Activated T-helper 1 cell treated with Interleukin-2 at 50 U/mL for 16 hours (primary cell): ENCODE data around the gene ARHGAP24.
"Not testable (repeated sequence)": the region's sequence is repeated elsewhere in the genome, so short reads cannot be mapped to it uniquely, and the experiment has no call there.

ENCODE experiments used
- DNase-seq: peaks from one replicate; pipeline ENCODE4 v3.0.0-alpha.2; 2020; ENCODE audit warnings: low read depth

The ARHGAP24 gene

DNA sequence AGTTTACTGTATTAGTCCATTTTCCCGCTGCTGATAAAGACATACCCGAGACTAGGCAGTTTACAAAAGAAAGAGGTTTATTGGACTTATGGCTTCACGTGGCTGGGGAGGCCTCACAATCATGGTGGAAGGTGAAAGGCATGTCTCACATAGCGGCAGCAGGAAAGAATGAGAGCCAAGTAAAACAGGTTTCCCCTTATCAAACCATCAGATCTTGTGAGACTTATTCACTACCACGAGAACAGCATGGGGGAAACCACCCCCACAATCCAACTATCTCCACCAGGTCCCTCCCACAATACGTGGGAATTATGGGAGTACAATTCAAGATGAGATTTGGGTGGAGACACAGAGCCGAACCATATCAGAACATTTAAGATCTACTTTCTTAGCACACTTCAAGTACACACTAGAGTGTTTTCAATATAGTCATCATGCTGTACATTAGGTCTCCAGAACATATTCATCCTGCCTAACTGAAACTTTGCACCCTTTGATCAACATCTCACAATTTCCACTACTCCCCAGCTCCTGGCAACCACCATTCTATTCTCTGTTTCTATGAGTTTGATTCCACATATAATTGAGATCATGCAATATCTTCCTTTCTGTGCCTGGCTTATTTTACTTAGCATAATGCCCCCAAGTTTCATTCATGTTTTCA, 341.0 kb downstream of the ARHGAP24 start:
- no peak for DNase-seq

DNA sequence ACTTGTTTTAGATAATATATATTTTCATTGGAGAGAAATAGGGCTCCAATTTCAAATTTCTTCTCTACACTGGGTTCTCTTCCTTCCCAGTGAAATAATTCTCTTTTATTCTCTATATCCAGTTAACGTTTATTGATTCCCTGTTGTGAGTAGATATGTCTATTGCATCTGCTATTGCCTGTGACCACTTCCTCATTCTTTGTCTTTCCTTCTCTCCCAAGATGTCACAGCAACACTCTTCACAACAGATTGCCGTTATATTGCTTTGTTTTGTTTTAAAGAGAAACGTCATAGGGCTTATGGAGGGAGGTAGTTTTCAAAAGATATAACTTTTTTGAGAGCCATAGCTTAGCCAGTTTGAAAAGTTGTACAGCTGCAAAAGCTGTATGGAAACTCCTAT, 343.8 kb downstream of the ARHGAP24 start:
- DNase-seq = no peak

DNA sequence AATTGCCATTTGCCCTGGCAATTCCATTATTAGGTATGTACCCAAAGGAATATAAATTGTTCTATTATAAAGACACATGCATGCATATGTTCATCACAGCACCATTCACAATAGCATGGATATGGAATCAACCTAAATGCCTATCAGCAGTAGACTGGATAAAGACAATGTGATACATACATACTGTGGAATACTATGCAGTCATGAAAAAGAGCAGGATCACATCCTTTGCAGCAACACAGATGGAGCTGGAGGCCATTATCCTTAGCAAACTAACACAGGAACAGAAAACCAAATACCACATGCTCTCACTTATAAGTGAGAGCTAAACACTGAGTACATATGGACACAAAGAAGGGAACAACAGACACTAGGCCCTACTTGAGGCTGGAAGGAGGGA, 345.2 kb downstream of the ARHGAP24 start:
- DNase-seq = not testable (repeated sequence)

DNA sequence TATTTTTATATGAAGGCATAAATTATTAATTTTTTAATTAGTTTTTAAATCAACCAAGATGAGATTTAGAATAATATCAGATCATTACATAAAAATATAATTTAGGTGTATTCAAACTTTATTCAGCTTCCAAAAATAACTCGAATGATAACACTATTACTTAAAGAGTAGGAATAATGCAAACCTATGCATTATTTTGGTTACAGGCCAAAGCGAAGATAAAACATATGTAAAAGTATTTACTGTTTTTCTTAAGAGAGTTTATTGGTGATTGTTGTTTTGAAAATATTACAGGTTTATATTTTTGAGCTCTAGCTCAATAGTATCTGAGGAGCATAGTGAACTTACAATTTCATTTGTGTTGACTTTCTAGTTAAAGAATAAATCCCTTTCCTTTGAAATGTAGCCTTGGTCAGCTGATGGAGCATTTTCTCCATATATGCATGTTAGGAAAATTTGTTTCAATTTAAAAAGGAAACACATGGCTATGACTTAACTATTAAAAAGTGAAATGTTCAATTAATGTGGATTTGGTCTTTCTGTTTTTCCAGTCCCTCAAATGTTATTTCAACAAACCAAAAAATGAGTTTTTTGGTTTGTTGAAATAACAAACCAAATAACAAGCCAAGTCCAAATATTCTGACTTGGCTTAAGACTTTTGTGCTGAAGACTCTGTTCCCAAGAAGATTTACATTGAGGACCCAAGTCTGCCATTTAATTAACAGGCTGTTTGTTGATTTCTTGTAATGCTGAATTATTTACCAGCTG, 346.9 kb downstream of the ARHGAP24 start:
- no peak for DNase-seq

DNA sequence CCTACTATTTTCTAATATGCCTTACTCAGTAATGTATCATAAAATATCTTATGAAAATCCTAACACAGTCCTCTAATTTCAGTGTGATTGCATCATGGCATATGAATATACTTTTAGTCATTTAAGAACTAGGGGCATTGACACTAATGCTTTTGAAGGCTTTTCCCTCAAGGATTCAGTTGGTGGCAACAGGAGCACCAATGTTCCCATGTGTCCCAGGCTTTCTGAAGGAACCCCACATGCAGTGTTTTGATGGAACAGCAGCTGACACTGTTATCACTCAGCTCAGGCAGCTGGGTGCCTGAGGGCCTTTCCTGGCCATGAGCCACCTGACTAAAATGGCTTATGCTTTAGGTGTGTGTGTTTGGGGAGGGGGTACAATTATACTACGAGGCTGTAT, 348.3 kb downstream of the ARHGAP24 start:
- DNase-seq = no peak

DNA sequence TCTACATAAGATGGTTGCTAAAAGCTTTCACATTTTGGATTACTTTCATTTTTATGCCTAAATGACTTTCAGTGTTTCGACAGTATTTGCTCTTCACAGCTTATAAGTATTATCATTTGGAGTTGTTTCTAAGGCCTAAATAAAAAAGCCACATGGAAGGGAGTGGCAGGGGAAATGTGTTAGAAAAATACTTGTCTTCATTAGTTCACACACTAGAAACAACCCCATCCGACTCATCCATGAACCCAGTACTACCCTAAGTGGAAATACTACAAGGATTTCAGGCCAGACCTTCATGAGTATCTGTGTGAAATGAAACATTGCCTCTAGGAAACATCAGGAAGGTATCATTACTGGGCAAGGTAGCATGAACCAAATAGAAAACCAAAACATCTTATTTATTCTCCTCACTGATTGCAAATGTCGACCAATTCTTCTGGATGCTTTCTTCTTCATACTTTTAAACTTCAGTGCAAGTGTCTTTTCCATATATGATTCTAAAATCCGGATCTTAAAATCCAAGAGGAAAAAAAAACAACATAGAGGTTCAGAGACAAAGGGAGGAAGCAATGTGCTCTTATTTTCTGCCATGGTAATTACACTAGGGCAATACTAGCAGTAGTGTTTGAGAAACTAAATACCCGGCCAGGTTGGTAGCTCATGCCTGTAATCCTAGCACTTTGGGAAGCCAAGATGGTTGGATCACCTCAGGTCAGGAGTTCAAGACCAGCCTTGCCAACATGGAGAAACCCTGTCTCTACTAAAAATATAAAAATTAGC, 349.4 kb downstream of the ARHGAP24 start:
- DNase-seq = no peak

DNA sequence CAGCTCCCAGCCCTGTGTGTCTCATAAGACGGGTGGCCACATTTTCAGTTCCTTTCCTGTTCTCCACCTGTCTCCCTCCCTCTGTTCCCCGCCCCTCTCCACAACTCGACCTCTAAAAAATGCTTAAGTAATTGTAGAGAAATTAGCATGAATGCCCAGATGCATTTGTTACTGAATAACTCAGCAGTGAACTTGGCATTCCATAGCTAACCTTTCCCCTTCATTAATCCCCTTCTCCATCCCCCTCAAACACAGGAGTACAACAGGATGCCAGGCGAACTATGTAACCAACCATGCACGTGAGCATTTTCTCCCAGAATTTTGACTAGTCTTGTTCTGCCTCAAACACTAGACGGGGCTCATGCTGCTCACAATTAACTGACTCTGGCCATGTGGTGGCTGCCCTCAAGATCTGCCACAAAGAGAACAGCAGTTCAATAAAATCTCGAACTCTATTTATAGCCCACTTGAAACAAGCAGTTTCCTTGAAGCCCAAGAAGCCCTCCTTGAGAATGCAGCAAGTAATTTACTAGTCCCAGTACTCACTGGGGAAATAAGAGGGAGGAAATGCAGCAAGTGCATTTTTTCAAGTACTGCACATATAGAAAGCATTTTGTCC, 351.2 kb downstream of the ARHGAP24 start:
- DNase-seq = no peak

DNA sequence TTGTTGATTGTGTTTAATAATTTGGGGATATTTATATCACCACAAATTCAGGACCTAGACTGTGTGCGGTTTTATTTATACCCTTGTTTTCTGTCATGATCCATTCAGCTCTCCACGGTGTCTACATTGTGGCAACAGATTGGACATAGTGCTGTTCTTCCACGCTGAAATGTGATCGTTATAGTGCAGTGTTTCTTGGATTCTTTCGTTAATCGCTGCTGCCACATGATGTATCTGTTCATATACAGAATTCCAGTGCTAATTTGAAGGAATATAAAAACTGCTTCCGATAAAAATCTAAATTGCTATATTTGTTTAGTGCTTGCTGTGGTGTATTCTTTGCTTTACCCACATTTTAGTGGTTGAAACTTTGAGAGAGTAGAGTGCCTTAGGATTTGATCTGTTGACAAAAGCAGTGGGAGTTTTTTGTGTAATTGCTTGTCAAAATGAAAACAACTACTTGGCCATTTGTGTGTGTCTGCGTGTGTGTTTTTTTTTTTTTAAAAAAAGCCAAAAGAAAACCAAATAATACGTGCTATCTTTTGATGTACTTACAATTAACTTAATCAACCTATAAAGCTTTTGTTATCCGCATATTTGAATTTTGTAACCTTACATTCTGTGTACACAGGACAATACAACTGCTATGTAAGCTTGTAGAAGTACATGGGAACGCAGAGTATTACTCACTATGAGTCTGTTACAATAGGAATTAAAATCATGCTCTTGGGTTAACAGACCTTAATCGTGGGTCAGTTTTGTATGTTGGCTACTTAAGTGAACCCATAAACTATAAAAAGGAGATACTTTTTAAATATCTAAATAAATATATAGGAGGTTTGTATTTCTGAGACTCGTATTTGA, 353.3 kb downstream of the ARHGAP24 start:
- no peak for DNase-seq

DNA sequence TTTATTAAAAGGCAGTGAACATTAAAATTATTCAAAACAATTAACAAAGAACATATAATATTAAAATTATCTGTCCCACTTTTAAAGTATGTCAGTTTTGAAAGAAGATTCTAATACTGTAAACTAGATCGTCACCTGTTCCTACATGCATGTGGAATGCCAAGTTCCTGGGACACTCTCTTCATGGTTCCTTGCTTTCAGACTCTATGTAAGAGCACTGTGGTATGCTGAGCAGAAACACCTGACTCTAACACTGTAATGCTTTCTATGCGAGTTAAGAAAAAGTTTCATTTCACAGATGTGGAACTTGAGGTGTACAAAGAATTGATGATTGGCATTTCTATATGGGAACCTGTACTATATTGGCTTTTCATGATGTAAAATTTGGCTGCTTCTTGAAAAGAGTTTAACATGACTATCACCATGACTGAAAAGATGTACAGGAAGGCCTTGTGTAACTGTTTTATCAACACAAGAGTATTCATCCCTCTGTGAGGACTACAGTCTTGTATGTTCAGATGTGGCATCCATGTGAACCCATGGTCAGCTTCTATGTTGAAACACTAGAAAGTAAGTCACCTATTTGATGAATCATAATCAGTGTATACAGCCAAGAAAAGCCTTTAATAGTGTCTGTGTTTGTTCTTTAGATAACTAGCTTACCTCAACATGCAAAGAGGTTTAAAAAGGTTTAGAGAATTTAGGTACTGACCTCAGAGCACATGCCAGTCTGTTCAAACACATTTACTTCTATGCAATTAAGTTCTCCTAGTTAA, 354.5 kb downstream of the ARHGAP24 start:
- DNase-seq = no peak

DNA sequence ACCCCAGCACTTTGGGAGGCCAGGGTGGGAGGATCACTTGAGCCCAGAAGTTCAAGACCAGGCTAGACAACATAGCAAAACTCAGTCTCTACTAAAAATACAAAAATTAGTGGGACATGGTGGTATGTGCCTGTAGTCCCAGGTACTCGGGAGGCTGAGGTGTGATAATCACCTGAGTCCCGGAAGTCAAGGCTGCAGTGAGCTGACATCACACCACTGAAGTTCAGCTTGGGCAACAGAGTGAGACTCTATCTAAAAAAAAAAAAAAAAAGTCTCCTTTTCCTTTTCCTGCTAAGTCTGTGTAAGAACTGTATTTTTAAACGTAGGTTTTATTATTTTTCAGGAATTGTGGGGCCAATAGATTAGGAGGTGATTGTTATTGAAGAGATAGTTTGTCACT, 356.7 kb downstream of the ARHGAP24 start:
- DNase-seq = no peak

DNA sequence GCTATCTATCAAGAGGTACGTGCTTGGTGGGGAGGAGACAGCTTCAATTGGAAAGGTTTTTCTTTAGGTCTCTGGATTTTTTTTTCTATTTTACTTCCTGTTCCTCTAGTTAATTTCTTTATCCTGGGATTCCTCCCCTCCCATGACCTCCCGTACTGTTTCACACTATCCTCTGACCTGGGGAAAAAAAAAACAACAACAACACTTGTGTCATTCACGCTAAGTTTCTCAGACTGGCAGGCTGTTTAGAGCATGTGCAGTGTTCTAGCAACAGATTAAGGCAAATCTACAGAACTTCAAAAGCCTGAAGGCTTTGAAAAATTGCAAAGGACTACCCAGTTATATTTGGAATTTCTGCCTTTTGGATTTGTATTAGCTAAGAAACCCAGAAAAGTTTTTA, 358.4 kb downstream of the ARHGAP24 start:
- no peak for DNase-seq

DNA sequence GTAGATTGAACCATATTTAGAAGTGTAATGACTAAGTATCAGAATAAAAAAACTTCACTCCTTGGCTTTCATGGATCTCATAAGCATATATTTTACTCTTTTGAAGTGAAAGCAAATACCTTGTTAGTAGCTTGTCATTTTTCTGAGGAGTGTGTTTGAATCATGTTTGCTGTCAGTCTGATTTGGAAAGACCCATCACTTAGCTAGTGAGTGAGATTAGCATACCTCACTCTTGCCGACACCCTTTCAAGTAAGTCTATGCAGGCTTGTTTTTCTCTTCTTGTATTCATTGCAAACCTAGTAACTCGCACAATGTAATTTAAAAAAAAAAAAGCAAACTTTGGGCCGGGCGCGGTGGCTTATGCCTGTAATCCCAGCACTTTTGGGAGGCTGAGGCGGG, 360.0 kb downstream of the ARHGAP24 start:
- no peak for DNase-seq

DNA sequence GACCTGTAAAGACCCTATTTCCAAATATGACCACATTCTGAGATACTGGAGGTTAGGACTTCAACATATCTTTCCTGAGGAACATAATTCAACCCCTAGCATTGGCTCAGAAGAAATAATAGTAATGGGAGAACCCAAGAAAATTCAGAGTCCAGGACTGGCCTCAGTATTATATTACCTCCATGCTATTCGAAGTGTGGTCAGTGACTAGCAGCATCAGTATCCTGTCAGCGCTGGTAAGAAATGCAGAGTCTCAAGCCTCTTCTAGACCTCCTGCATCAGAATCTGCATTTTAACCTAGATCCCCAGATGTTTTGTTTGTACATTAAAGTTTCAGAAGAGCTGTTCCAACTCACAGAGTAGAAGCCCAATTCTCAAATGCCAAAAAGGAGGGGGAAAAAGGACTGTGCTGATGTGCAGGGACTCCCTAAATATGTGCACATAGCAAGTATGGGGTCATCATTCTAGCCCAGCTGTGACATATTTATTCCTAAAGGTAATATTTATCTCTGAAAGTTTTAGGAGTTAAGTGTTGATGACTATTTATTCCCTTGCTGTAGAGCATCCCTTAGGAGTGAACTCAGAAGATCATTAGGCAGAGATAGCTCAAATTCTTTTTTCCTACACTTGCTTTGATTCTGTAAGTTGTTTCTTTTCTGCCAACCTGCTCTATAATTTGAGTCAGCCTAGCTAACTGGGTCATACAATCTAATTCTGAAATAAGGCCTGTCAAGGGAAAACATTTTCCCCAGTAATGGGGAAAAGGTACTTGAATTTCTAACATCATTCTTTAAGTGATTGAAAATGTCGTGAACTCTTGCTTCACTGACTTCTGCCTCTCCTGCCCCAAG, 361.9 kb downstream of the ARHGAP24 start:
- no peak for DNase-seq

DNA sequence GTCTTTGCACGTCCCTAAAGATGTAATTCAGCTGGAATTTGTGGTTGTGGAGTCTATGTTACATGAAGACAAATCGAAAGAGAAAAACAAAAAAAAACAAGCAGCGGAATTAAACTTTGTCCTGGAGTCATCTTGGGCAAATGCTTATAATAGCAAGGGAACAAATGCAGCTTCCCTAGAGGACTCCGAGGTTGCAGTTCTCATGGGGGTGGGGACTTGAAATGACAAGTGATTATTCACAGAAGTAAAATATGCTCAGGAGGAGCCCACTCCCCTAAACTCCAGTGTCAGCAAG, 362.4 kb downstream of the ARHGAP24 start:
- no peak for DNase-seq

DNA sequence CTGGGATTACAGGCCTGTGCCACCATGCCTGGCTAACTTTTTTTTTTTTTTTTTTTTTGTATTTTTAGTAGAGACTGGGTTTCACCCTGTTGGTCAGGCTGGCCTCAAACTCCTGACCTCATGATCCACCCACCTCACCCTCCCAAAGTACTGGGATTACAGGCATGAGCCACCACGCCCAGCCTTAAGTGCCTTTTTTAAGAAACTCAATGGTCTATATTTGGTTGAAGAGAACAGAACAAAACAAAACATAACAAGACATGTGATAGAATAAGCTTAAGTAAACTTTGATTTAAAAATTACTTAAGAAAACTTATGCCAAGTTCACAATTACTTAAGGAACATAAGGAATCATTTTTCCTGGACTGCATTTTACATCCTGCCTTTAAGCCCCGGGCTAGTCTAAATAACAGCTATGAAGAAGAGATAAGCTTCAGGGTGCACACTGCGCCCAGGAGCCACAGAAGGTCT, 365.1 kb downstream of the ARHGAP24 start:
- DNase-seq = not testable (repeated sequence)

DNA sequence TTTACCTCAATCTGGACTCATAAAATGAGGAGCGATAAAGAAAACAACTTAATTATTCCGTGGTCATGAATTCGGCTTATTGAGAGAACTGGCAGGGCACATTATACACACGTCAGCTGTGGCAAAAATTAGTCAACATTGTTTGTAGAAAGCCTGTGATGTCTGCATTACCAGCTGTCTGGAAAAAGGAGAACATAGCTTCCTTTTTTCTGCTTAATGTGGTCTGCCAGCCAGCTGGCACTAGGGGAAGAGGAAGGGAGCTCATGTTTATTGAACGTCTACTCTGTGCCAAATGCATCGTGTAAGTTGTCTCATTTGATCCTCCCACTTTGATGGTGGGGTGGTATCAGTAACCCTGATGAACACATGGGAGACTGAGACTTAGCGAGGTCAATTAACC, 367.6 kb downstream of the ARHGAP24 start:
- no peak for DNase-seq

DNA sequence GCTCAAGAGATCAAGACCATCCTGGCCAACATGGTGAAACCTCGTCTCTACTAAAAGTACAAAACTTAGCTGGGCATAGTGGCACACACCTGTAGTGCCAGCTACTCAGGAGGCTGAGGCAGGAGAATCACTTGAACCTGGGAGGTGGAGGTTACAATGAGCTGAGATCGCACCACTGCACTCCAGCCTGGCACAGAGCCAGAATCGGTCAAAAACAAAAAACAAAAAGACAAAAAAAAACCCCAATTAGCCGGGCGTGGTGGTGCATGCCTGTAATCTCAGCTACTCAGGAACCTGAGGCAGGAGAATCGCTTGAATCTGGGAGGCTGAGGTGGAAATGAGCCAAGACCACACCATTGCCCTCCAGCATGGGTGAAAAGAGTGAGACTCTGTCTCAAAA, 378.8 kb downstream of the ARHGAP24 start:
- DNase-seq = not testable (repeated sequence)

DNA sequence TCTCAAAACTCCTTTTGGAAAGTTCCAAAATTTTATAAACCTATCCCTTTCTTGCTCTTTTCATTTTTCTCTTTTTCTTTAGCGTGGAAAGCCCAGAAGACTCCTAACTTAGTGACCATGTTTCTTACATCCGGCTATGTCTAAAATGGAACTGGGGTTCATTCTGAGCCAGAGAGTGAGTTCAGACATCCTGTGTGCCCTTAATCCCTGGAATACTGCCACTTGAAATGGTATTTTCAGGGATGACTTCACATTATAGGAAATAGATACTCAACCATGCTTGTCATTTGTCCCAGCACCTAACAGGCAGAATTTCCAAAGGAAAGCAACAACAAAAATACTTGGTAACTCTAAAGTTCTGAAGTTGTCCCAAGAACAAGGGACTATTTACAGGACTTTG, 379.6 kb downstream of the ARHGAP24 start:
- no peak for DNase-seq

DNA sequence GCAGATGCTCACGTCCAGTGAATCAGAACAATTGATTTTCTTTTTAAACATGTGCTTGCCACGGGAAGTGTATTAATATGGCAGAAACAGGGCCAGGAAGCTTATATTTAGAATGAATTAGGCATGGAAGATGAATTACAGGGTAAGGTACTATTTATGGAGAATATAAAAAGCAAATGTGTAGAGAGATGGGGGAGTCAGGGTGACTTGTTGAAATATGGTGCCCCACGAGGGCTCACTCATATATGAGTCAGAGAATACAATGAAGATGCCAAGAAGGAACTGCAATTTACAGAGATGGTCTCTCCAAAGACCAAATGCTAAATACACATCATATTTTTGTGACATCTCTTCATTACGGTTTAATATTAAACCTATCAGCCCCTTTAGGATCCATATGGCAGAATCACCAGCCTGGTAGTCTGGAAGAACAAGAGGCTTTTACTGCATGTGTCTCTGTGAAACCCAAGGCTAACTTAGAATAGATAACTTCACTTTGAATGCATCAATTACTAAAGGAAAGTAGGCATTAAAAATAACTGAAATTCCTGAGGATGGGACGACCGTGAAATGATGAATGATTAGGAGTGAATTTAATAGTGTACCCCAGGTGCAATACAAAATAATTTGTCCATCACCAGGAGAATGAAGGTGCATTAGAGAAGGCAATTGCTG, 385.3 kb downstream of the ARHGAP24 start:
- DNase-seq = no peak
